ENCODE data around the gene SPP2.

SPP2 gene

GRCh38 chr2:234029150-234029733 is 21.3 kb upstream of the SPP2 start:
- H3K4me3 Mint-ChIP-seq, result no peak overlapping the region
- no peaks in the 10 kb centered on the region for H3K27me3 Mint-ChIP-seq (ENCODE audit: low read depth)
- TF ChIP-seq, protein P1, sequence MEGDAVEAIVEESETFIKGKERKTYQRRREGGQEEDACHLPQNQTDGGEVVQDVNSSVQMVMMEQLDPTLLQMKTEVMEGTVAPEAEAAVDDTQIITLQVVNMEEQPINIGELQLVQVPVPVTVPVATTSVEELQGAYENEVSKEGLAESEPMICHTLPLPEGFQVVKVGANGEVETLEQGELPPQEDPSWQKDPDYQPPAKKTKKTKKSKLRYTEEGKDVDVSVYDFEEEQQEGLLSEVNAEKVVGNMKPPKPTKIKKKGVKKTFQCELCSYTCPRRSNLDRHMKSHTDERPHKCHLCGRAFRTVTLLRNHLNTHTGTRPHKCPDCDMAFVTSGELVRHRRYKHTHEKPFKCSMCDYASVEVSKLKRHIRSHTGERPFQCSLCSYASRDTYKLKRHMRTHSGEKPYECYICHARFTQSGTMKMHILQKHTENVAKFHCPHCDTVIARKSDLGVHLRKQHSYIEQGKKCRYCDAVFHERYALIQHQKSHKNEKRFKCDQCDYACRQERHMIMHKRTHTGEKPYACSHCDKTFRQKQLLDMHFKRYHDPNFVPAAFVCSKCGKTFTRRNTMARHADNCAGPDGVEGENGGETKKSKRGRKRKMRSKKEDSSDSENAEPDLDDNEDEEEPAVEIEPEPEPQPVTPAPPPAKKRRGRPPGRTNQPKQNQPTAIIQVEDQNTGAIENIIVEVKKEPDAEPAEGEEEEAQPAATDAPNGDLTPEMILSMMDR (IDR thresholded peaks at IDR 0.05; ENCODE audit: unreplicated experiment in 3 of 3), result no peak
- no peak overlapping the region for H3K27ac Mint-ChIP-seq
- peaks cover 5% of the 10 kb centered on the region for H3K36me3 Mint-ChIP-seq (ENCODE audit: low read depth)
- peaks cover 25% of the 10 kb centered on the region for H3K4me1 Mint-ChIP-seq
- H3K9me3 Mint-ChIP-seq, result peaks cover 13% of the 10 kb centered on the region

DNA sequence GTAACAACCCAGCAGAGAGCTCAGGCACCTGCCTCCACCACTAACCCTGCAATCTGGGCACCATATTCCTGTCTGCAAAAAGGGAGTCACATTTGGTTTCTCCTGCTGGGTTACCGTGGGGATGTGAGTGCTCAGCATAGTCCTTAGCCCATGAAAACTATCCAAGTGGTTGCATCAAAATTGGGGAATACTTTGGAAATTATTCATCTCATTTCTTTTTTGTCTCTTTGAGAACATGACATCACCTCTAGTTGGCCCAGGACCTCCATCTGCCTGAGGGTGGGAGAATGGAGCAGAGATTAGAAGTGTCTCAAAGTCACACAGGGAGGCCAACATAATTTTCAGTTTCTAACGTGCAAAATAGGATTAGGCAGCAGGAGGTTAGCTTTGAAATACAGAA is 19.3 kb upstream of the SPP2 start:
- Mint-ChIP-seq H3K27me3 (ENCODE audit: low read depth) (no peaks in the 10 kb centered on the region), H3K4me3 (no peak overlapping the region), H3K27ac (no peak overlapping the region), H3K4me1 (peaks cover 14% of the 10 kb centered on the region), H3K9me3 (peaks cover 20% of the 10 kb centered on the region), H3K36me3 (ENCODE audit: low read depth) (peaks cover 5% of the 10 kb centered on the region)
- TF ChIP-seq, protein P1 (IDR thresholded peaks at IDR 0.05; ENCODE audit: unreplicated experiment in 3 of 3), result no peak

GRCh38 chr2:234032279-234032856 is 18.1 kb upstream of the SPP2 start:
- Mint-ChIP-seq H3K4me3 (no peak overlapping the region), H3K9me3 (peaks cover 25% of the 10 kb centered on the region), H3K4me1 (peaks cover 5% of the 10 kb centered on the region), H3K27me3 (ENCODE audit: low read depth) (no peaks in the 10 kb centered on the region), H3K27ac (no peak overlapping the region), H3K36me3 (ENCODE audit: low read depth) (peaks cover 5% of the 10 kb centered on the region)
- TF ChIP-seq, protein P1 (IDR thresholded peaks at IDR 0.05; ENCODE audit: unreplicated experiment in 3 of 3), result no peak

DNA sequence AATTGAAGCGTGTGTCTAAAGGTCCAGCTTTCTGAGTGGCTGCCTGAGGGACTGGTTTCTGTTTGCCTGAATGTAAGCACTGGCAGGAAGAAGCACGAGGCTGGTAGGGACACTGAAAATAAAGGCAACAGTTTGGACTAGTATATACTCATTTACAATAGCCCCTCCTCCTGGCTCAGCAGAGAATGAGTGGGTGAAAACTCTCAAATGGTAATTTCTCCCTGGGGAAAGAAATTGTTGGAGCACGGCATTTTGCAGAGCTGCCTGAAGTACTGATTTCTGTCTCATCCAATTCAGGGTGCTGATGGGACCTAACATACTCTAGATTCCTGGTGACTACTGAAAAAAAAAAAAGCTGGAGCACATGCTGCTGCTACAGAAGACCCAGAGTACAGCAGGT is 17.3 kb upstream of the SPP2 start:
- H3K4me1 Mint-ChIP-seq, result no peaks in the 10 kb centered on the region
- peaks cover 5% of the 10 kb centered on the region for H3K36me3 Mint-ChIP-seq (ENCODE audit: low read depth)

GRCh38 chr2:234033885-234034284 is 16.6 kb upstream of the SPP2 start:
- Mint-ChIP-seq H3K27me3 (ENCODE audit: low read depth) (no peaks in the 10 kb centered on the region), H3K27ac (no peak overlapping the region), H3K4me3 (no peak overlapping the region), H3K9me3 (peaks cover 26% of the 10 kb centered on the region), H3K4me1 (no peaks in the 10 kb centered on the region), H3K36me3 (ENCODE audit: low read depth) (peaks cover 5% of the 10 kb centered on the region)
- TF ChIP-seq, protein P1 (IDR thresholded peaks at IDR 0.05; ENCODE audit: unreplicated experiment in 3 of 3), result no peak

More for the DNA sequence above, 17.3 kb upstream of the SPP2 start:
- TF ChIP-seq, protein P1 (IDR thresholded peaks at IDR 0.05; ENCODE audit: unreplicated experiment in 3 of 3), result no peak
- no peak overlapping the region for H3K4me3 Mint-ChIP-seq
- H3K27ac Mint-ChIP-seq, result no peak overlapping the region
- H3K9me3 Mint-ChIP-seq, result peaks cover 25% of the 10 kb centered on the region
- no peaks in the 10 kb centered on the region for H3K27me3 Mint-ChIP-seq (ENCODE audit: low read depth)
